KMS-11 (cell line): ENCODE measurements around the gene TMEM163.

Experiments
- H2AFZ ChIP-seq: fragments of 200-600 bp; sonication (generic); 2 replicates; pipeline ENCODE4 v1.6.1; 2016; ENCODE audit warnings: antibody characterized with exemption, mixed run types, low read depth
- H3K27ac ChIP-seq: fragments of 200-600 bp; sonication (generic); 2 replicates; pipeline ENCODE4 v1.6.1; 2016; ENCODE audit warnings: mild to moderate bottlenecking, mixed run types
- H3K27me3 ChIP-seq: fragments of 200-600 bp; sonication (generic); 2 replicates; pipeline ENCODE4 v1.6.1; 2017; ENCODE audit warnings: mild to moderate bottlenecking, low read depth, mixed run types, moderate library complexity; ENCODE audit not compliant: insufficient read depth
- H3K36me3 ChIP-seq: fragments of 200-600 bp; sonication (generic); 2 replicates; pipeline ENCODE4 v1.6.1; 2017; ENCODE audit warnings: mild to moderate bottlenecking, mixed run types; ENCODE audit not compliant: insufficient read depth
- H3K4me1 ChIP-seq: fragments of 200-600 bp; sonication (generic); 2 replicates; pipeline ENCODE4 v1.6.1; 2016; ENCODE audit warnings: mild to moderate bottlenecking, low read depth, mixed run types; ENCODE audit not compliant: poor library complexity, severe bottlenecking
- H3K4me2 ChIP-seq: fragments of 200-600 bp; sonication (generic); 2 replicates; pipeline ENCODE4 v1.7.0; 2016; ENCODE audit warnings: mild to moderate bottlenecking, mixed run types
- H3K4me3 ChIP-seq: fragments of 200-600 bp; sonication (generic); IDR thresholded peaks from 2 replicates; pipeline ENCODE4 v1.6.1; 2017; ENCODE audit warnings: low read depth, low read length, mixed read lengths; ENCODE audit not compliant: insufficient read depth
- H3K79me2 ChIP-seq: fragments of 200-600 bp; sonication (generic); 2 replicates; pipeline ENCODE4 v1.6.1; 2016; ENCODE audit warnings: low read depth, mixed run types; ENCODE audit not compliant: insufficient read depth
- H3K9ac ChIP-seq: fragments of 200-600 bp; sonication (generic); 2 replicates; pipeline ENCODE4 v1.6.1; 2016; ENCODE audit warnings: mild to moderate bottlenecking, mixed run types
- H4K20me1 ChIP-seq: fragments of 200-600 bp; sonication (generic); 2 replicates; pipeline ENCODE4 v1.6.1; 2016; ENCODE audit warnings: mild to moderate bottlenecking, mixed run types; ENCODE audit not compliant: insufficient read depth
- CTCF ChIP-seq: fragments of 200-600 bp; sonication (generic); conservative IDR thresholded peaks from 2 replicates; pipeline ENCODE4 v1.6.1; 2017; ENCODE audit warnings: low read depth, mild to moderate bottlenecking, antibody characterized with exemption, low read length, moderate library complexity, mixed read lengths

Gene TMEM163

DNA sequence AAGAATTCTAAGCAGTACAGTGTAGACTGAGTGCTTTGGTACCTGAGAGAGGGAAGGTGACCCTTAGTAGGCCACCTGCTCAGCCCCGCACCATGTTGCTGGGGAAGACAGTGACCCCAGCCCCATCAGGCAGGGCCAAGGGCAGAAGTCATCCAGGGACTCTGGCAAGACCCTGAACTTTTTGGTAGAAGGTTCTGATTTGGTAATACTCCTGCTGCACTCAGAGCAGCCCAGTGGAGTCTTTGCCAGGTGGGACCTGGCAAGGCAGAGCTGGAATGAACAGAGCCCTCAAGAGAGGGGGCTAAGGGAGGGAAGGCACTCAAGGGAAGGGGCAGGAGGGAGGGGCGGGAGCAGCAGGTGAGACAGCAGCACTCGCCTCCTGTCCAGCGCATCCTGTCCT lies 273.7 kb downstream of the TMEM163 start:
- H3K79me2 ChIP-seq, result no peaks in the 10 kb centered on the region
- no peak overlapping the region for H3K4me3 ChIP-seq
- H3K36me3 ChIP-seq, result no peaks in the 10 kb centered on the region
- no peak overlapping the region for H3K9ac ChIP-seq
- no peaks in the 10 kb centered on the region for H3K27me3 ChIP-seq
- TF ChIP-seq CTCF, result no peak
- no peak overlapping the region for H3K27ac ChIP-seq
- no peak overlapping the region for H2AFZ ChIP-seq
- no peak overlapping the region for H3K4me2 ChIP-seq
- no peaks in the 10 kb centered on the region for H4K20me1 ChIP-seq
- no peaks in the 10 kb centered on the region for H3K4me1 ChIP-seq

GRCh38 chr2:134443814-134444480 lies 274.9 kb downstream of the TMEM163 start:
- Histone ChIP-seq H3K27me3 (no peaks in the 10 kb centered on the region), H3K36me3 (no peaks in the 10 kb centered on the region), H2AFZ (no peak overlapping the region), H3K79me2 (no peaks in the 10 kb centered on the region), H4K20me1 (no peaks in the 10 kb centered on the region), H3K27ac (no peak overlapping the region), H3K4me1 (no peaks in the 10 kb centered on the region), H3K4me3 (no peak overlapping the region), H3K9ac (no peak overlapping the region), H3K4me2 (no peak overlapping the region)
- no peak for TF ChIP-seq CTCF

DNA sequence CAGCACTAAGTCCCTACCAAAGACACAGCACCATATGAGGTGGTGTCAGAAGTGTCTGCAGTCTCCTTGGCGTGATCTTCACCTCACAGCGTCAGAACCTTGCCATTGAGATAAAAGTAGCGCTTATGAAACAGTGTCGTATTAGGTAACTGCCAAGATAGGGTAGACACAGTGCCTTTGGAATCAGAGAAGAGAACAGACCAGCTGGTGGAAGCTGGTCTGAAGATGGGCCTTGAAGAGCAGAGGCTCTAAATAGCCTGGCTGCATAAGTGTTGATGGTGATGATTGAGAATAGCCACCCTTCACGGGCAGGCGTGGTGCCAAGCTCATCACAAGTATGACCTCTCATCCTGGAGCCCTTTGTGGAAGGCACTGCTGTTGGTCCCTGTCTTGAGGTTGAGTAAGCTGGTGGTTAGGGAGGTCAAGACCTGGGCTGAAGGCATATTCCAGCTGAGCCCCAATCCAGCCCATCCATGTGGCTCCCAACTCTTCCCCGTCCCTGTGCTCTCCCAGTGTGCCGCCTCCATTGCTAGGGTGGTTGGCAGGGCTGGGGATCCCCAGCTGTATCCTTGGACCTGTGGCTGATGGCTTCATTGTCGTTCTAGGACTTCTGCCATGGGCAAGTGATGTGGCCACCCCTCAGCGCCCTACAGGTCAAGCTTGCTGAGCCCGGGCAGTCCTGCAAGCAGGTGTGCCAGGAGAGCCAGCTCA lies 277.5 kb downstream of the TMEM163 start:
- Histone ChIP-seq H3K27me3 (no peaks in the 10 kb centered on the region), H4K20me1 (no peaks in the 10 kb centered on the region), H2AFZ (no peak overlapping the region), H3K27ac (no peak overlapping the region), H3K79me2 (no peaks in the 10 kb centered on the region), H3K4me3 (no peak overlapping the region), H3K36me3 (no peaks in the 10 kb centered on the region), H3K9ac (no peak overlapping the region), H3K4me2 (no peak overlapping the region), H3K4me1 (no peaks in the 10 kb centered on the region)
- TF ChIP-seq CTCF, result no peak

DNA sequence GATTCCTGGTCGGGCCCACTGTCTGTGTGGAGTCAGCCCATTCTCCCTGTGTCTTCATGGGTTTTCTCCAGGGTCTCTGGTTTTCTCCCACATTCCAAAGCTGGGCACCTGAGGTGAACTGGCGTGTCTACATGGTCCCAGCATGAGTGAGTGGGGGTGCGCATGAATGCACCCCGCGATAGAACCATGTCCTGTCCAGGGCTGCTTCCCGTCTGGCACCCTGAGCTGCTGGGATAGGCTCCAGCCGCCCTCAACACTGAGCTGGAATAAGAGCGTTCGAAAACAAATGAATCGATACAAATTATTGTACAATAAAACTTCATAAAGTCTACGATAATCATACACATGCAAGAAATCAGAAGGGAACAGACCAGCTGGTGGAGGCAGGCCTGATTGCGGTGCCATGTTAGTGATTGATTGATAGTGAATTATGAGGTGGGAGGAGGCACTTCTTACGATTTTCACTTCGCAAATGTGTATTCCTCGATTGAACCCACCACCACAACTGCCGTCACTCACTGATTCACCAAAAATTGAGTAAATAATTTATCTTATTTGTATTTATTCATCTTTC lies 278.4 kb downstream of the TMEM163 start:
- Histone ChIP-seq H3K4me3 (no peak overlapping the region), H3K79me2 (no peaks in the 10 kb centered on the region), H3K9ac (no peak overlapping the region), H3K27ac (no peak overlapping the region), H2AFZ (no peak overlapping the region), H3K4me1 (no peaks in the 10 kb centered on the region), H4K20me1 (no peaks in the 10 kb centered on the region), H3K4me2 (no peak overlapping the region), H3K27me3 (no peaks in the 10 kb centered on the region), H3K36me3 (no peaks in the 10 kb centered on the region)
- no peak for TF ChIP-seq CTCF
